Astrocyte (in vitro differentiated cells and primary cell): Measurements from ENCODE around the gene CKAP5.

ENCODE experiments used
- EZH2 ChIP-seq: IDR thresholded peaks from 2 replicates; pipeline ENCODE4 v1.6.1; 2012; ENCODE audit warnings: mild to moderate bottlenecking, low read length, inconsistent platforms; ENCODE audit not compliant: insufficient read depth
- TF ChIP-seq, protein P1 (sequence below): IDR thresholded peaks from 2 replicates; pipeline ENCODE4 v1.5.1; 2011; ENCODE audit warnings: low read depth, mild to moderate bottlenecking, inconsistent platforms, low read length, moderate library complexity; ENCODE audit not compliant: insufficient read depth

DNA sequence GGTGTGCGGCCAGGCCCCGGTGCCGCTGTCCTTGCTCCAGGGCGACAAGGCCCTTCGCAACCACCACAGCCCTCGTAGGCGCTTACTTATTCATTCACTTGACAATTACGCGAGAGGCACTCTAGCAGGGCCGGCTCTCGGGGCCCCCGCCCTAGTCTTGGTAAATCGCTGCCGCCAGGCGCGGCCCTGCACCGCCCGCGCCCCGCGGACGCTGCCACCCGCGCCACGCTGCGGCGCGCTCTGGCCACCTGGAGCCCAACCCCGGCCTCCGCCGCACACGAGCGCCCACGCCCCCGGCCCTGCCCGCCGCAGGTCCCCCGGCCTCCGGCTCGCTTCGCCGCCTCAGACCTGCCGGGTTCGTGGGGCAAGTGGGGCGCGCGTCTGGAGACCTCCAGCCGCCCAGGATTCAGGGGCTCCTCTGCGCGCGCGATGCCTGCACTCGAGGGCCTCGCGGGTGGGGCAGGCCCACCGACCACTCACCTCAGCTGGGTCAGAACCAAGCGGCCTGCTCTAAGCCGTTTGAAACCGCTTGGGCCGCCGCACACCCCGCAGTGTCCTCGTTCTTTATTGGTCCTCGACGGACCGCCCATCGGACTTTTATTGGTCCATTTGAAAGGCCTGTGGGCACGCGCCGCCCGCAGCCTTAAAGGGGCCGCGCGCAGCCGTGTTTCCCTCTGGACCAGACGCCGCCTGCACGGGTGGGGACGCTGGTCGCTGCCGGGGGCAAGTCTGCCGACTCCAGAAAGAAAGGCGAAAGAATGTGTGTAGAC lies at the start of gene CKAP5:
- TF ChIP-seq, protein P1, sequence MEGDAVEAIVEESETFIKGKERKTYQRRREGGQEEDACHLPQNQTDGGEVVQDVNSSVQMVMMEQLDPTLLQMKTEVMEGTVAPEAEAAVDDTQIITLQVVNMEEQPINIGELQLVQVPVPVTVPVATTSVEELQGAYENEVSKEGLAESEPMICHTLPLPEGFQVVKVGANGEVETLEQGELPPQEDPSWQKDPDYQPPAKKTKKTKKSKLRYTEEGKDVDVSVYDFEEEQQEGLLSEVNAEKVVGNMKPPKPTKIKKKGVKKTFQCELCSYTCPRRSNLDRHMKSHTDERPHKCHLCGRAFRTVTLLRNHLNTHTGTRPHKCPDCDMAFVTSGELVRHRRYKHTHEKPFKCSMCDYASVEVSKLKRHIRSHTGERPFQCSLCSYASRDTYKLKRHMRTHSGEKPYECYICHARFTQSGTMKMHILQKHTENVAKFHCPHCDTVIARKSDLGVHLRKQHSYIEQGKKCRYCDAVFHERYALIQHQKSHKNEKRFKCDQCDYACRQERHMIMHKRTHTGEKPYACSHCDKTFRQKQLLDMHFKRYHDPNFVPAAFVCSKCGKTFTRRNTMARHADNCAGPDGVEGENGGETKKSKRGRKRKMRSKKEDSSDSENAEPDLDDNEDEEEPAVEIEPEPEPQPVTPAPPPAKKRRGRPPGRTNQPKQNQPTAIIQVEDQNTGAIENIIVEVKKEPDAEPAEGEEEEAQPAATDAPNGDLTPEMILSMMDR, result no peak
- no peak for TF ChIP-seq EZH2
